GM19328 (cell line): Measurements from ENCODE around the gene NEK8.

ENCODE experiments used
- ATAC-seq: cut with Tn5 transposase; IDR thresholded peaks from one replicate; pipeline ENCODE4 v1.9.1; 2021; ENCODE audit warnings: mild to moderate bottlenecking, moderate library complexity; ENCODE audit not compliant: unreplicated experiment

The NEK8 gene

DNA sequence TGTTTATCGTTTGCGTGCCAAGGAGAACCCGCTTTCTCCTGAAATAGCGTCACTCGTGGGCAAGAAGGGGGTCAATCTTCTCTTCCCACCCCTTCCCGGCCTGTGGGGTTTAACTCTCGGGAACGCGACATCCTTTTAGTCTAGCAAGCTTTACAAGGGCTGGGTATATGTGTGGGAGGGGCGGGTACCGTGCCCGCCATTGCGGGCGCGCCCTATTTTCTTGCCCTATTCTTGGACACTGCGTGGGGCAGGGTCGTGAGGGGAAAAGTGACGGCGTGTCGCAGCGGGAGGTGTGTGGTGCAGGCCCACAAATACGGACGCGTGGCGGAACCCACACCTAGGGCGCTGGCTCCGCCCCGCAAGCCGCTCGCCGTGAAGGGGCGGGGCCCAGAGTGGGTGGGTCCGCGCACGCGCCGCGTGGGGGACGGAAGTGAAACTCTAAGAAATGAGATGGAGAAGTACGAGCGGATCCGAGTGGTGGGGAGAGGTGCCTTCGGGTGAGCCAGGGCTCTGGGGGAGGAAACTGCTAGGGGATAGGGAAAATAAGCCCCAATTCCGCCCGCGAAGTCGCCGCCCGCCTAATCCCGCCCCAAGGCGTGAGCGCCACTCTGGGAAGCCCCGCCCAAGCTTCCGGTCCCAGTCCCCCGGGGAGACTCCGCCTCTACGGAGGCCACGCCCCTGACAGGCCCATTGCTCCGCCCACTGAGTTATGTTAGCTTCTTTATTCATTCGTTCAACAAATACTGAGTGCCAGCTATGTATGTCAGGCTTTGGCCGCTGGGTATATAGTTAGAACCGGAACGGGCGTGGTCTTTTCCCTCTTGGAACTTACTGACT is at the start of gene NEK8:
NEK8 (plus strand) TSS at position 425 of the 837 bp plus-strand sequence; CDS start at position 451, 26 bp downstream.
- peak; percentile 34 for ATAC-seq

DNA sequence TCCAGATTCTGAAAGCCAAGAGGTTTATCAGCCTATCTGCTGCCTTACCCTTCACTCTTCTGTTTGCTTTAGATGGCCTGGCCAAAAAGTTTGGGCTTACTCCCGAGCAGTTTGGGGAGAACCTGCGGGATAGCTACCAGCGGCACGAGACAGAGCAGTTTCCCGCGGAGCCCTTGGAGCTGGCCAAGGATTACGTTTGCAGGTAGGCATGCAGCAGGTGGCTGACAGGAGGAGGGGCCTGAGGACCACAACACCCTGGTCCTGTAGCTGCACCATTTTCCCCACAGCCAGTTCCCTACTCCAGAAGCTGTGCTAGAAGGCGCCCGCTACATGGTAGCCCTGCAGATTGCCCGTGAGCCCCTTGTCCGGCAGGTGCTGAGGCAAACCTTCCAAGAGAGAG is 45.9 kb upstream of the NEK8 start:
- no peak for ATAC-seq

DNA sequence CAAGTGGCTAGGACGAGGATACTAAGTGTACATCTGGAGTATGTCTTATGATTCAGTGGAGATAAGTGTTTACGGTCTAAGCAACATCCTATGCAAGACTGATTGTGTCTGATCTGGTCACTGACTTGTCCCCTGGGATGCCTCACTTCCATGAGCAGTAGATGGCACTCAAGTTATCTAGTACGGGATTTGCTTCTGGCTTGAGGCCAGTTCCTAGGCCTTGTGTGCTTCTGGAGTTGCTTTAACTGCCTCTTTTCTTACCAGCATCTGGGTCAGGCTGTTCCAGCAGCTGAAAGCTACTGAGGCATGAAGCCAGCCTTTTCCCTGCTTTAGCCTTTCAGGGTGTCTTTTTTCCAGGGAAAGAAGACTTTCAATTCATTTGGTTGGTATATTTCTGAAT is 43.6 kb upstream of the NEK8 start:
- no peak for ATAC-seq

DNA sequence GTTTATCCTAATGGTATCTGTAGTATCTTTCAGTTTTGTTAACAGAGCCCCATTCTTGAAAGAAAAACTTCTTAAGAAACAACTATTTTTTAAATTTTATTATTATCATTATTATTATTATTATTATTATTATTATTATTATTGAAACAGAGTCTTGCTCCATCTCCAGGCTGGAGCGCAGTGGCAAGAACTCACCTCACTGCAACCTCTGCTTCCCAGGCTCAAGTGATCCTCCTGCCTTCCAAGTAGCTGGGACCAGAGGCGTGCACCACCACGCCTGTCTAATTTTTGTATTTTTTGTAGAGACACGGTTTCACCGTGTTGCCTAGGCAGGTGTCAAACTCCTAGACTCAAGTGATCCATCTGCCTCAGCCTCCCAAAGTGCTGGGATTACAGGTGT is 43.2 kb upstream of the NEK8 start:
- ATAC-seq = no peak

DNA sequence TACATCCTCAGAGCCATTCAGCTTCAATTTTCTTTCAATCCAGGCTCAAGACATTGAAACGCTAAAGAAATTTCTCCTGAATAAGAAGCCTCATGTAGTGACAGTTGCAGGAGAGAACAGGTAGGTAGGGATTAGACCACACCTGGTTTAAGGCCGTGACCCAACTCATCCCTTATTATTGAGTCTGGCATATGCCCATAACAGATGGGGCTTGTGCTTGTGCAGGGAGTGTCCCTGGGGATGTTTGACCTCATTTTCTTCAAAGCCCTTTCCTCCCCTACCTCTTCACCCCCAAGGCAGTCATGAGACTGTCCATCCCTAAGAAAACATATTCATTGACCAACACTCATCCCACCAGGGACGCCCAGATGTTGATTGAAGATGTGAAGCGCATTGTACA is 42.3 kb upstream of the NEK8 start:
- no peak for ATAC-seq

DNA sequence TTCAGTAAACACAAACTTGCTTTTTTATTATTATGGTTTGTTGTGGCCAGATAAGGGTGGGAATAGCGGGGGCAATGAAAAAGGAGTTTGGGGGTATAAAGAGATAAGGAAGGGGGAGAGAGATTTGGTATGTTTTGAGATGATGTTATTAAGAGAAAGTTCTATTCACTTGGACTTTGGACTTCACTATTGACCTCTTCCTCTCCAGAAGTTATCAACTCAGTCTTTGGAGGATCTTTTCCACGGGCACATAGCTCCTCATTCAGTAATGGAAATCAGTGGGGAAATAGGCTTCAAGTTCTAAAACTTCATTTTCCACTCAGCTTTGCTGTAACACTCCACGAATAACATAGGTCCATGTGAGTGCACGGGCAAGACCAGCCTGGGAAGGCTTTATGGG is 40.1 kb upstream of the NEK8 start:
- no peak for ATAC-seq

DNA sequence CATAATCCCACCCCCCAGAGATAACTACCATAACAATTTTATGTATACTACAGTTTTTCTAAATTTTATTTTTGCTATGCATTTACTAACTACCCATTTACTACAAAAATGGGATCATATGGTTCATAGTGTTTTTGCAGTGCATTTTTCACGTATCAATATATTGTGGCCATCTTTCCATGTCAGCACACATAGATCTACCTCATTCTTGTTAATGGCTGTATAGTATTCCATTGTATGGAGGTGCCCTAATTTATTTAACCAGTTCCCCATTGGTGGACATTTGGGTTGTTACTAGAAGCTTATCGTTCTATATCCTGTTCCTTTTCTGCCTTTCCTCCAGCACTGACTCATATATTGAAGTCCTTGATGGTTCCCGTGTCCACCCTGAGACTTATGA is 39.6 kb upstream of the NEK8 start:
- ATAC-seq = no peak

DNA sequence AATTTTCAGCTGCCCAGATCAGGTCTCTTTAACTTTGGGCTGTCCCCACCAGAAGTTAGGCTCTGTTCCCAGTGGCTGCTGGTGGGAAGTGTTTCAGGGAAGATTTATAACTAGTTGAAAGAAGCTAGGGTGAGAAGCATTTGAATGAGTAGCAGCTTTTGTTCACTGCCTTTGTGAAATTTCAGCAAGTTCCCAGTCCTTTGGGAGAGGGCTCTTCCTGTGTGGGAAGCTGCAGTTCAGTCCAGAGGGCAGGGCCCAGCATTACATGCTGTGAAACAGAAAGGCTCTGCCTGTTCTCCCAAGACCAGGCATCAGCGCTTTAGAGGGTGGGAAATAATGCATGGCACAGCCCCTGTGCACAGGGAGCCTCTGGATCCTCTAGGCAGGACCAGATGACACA is 34.7 kb upstream of the NEK8 start:
- no peak for ATAC-seq

DNA sequence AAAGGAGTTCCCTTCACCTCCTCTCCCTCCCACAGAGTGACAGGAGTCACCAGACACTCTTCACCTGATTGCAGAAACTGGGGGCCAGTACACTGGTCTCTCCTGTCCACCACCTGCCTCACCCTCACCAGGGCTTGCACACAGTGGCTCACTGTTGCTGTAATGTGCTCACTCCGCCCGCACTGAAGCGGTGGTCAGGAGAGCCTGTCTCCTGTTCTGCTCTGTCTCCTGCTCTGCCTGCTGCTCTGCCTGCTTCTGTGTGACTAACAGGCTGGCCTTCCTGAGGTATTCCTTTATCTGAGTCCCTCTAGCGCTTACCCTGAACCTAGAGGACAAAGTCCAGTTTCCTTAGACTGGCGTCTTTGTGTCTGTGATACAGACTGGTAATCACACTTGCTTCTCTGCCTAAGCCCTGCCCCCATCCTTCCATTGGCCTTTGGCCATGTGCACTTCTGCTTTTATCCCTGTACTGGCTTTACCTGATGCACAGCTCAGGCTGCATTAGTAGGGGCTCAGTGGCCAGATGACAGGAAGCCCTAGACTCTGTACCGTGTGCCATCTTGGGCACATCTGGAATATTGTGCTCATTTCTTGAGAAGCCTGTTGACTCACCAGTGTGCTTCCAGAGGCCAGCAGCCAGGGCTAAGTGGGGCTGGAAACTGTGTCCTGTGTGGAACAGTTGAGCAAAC is 30.2 kb upstream of the NEK8 start:
- no peak for ATAC-seq

DNA sequence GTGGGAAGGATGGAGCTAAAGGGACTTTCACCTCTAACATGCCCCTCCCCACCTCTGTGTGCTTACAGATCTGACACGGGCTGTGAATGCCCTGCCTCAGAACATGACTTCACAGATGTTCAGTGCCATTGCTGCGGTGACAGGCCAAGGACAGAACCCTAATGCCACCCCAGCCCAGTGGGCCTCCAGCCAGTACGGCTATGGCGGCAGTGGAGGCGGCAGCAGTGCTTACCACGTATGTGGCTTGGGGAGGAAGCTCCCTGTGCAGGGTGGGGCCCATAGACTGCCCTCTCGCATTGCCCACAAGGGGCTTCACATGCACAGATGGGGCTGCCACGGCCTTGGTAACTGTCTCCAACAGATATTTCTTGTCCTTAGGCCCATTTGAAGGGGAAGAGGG is 28.3 kb upstream of the NEK8 start:
- ATAC-seq = no peak

DNA sequence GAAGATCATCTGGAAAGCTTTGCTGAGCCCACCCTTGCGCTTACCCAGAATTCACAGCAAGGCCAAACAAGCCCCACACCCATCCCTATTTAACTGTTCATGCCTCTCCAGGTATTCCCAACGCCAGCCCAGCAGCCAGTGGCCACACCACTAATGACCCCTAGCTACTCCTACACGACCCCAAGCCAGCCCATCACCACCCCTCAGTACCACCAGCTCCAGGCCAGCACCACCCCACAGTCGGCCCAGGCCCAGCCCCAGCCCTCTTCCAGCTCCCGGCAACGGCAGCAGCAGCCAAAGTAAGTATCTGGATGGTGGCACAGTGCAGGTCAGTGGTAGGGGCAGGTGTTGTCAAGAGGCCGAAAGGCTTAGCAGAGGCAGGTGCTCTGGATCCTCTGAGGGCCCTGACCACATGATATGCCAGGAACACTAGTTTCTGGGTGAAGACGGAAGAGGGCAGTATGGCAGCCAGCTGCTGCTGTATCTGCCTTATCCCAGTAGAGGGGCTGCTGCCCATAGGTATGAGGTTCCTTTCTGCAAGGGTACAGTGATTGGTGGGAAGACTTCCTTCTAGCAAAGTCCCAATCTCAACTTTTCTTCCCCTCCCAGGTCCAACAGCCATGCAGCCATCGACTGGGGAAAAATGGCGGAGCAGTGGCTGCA is 27.6 kb upstream of the NEK8 start:
- no peak for ATAC-seq

DNA sequence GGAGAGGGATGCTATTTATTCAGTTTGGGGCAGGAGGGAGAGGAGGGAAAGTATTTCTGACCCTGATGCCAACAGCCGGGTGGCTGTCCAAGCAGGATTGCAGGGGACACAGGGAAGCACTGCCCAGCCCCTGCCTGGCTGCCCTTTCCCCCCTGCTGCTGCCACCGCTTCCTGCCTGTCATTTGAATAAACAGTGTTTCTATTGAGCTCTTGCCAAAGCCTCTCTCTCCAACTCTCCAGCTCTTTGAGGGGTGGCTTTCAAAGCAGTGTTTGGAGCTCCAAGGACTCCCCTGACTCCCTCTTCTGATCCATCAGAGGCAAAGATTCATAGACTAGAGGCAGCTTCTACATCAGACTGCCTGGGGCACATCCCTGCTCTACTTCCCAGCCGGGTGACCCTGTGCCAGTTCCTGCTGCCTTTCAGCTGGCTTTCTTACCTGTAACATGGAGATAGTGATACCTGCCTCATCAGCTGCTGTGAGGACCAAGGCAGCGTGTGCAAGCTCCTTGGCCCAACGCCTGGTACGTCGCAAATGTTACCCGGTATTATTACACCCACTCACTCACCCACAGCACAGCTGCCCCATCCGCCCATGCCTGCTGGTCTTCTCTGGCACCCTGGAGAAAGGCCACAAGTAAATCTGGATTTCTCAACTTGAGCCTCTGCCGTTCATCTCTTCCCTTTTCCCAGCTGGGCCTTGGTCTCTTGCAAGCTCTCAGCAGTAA is 26.4 kb upstream of the NEK8 start:
- no peak for ATAC-seq

DNA sequence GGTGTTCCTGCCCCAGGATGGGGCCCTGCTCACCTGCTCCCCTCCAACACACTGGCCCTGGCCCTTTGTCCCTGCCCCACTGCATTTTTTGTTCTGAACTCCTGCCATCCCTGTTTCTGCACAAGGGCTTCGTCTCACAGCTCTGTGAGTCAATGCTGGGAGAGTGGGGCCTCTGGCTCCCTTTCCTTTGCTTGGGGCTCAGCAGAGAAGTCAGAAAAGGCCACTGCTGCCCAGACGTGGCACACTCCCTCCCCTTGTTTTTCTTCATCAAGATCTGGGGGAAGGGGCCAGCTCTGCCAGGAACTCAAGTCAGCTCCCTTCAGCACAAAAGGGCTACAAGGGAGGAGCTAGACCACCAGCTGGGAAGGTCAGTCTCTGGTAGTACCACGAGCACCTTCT is 25.8 kb upstream of the NEK8 start:
- ATAC-seq = no peak

DNA sequence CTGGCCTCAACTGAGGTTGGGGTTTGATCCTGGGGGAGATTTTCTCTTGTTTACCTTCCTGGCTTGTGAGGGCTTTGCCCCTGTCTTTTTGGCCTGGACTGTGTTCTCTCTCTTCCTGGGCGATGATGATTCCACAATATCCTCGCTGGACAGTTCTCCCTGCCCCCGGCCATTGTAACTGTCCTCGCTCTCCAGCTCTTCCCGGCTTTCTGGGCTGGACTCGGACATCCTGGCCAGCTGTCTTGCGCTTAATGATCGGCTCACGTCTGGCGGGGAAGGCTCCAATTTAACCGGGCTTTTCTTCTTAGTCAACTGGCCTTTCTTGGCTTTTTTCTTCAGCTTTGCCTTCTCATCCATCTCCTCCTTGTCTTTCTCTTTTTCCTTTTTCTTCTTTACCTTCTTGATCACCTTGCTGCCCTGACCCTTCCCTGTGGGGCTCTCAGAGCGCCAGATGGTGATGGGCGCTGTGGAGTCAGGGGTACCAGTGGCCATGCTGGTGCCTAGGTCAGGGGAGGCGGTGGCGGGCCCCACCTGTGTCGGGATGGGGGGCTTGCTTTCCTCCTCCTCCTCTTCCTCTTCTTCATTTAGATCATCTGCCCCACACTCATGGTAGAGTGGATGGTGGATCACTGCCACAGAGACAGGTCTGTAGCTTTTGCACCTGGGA is 24.9 kb upstream of the NEK8 start:
- no peak for ATAC-seq

DNA sequence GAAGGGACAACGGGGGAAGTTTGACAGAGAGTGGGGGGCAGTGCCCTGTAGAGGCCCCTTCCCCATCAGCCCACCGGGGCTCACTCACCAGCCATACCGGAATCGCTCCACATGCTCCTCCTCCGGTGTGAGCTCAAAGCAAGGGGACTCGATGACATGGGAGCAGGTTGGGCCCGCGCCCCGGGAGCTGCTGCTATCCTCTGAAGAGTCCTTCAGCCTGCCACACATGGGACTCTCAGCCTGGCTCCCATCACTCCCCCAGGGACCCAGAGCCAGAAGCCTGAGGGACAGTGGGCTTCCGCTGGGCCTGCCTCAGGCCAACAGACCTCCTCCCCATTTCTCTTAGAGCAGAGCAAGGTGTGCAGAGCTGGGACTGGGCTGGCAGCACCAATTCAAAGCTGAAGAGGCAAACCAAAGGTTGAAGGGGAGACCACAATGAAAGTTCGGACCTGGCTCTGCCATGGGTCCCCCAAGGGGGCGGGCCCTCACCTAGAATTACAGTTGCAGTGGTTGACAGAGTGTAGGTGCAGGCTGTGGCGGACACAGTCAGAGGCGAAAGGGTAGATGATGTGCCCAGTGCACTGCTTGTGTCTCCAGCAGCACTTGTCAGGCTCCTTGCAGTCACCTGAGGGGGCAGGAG is 24.2 kb upstream of the NEK8 start:
- ATAC-seq = no peak

DNA sequence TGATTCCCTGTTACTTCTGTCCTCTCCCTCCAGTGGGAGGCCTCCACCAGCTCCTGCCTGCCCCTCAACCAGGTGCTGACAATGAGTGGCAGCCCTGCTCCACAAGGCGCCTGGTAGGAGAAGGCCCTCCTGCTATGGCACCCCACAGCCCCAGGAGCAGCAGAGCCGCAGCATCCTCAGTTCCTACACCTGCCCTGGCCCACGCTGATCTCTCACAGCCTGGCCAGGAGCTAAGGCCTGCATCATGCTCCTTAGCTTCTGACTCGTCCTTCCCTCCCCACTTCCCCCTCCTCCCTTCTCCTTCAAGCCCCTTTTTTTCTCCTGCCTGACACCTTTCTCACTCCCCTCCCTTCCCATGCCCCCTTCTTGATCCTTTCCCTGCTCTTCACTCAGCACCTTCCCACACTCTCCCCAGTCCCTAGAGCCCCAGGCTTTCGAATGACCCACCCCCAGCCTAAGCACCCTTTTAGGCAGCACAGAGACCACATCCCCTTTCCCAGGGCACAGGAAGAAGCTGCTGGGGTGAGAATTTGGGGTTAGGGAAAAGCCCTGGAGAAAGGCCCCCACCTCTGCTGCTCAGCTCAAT is 23.4 kb upstream of the NEK8 start:
- ATAC-seq = no peak

DNA sequence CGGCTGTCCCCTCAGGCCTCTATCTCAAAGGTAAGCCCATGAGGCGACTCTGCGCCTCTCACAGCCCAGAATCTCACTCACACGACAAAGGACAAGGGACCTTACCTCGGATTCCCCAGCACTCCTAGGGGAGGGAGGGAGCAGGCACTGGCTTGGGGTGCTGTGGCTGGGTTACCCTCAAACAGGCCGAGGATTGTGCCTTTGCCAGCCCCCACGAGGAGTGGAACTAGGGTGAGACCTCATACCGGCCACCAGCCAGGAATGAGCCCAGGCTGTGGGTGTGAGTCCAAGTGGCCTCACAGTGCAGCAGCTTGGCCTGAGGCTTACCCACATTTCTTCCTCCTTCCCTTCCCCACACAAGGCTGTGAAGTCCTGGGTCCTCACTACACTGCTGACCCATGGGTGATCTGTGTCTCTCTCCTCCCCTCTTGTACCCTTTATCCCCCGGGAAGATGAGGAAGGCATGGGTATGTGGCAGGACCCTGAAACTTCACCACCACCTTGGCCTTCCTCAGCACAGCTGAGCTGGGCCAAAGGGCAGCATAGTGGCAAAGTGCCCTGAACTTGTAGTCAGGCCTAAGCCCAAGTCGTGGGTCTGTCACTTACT is 22.8 kb upstream of the NEK8 start:
- no peak for ATAC-seq

DNA sequence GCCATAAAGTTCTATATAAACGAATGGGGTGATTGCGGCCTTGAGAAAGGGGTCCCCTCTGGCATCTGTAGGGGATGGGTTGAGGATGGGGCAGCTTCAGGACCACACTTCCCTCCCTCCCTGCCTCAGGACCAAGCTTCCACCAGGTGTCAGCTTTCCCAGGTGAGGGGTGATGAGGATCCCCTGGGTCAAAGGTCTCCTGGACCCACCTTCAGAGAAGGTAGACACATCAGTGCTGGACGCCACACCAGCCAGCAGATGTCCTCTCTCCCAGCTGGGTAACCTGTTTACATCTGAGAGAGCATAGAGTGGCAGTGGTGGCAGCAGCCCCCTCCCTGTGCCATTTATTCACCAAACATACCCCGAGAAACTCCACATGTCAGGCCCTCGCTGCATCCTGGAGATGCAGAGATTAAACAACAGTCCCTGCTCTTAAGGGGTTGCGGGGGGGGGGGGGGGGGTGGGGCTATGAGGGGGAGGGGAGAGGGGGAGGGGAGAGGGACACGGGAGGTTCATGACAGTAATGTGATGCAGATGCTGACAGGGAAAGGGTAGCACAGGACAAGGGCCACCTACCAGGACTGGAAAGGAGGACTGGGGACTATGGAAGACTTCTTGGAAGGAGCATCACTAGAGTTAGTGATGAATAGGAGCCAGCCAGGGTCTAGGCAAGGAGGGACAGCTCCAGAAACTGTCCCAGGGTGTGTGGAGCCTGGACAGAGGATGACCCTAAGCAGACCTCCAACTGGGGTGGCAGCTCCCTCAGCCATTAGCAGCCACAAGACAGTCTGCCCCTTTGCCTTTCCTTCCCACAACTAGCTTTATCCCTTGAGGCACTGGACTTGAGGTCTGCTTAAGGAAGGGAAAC is 21.9 kb upstream of the NEK8 start:
- ATAC-seq = no peak

DNA sequence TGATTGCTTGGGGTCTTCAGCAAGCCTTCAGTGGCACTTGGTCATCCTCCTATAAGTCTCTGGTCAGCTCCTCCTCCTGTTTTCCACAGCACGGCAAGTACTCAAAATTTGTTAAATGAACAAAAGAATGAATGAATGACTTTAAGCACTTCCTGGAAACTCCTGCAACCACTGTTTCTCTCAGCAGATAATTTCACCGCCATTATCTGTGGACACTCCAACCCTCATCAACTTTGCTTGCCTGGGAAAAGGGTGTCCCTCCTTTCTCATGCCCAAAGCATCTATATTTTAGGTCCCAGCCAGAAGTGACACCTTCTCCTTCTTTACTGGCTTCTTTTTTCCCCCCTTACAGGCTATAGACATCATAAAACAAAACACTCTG is 21.3 kb upstream of the NEK8 start:
- ATAC-seq = no peak
